ENCODE results near the gene IRAK1BP1.

DNA sequence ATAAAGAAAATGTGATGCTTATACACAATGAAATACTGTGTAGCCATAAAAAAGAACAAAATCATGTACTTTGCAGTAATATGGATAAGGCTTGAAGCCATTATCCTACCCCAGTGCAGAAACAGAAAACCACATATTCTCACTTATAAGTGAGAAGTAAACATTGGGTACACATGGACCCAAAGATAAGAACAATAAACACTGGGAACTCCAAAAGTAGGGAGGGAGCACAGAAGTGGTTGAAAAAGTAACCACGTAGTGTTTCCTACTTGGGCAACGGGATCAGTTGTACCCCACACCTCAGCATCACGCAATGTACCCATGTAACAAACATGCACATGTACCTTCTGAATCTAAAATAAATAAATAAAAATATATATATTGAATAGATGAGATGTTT is 8.2 kb downstream of the IRAK1BP1 start:
- TF ChIP-seq, protein P1, sequence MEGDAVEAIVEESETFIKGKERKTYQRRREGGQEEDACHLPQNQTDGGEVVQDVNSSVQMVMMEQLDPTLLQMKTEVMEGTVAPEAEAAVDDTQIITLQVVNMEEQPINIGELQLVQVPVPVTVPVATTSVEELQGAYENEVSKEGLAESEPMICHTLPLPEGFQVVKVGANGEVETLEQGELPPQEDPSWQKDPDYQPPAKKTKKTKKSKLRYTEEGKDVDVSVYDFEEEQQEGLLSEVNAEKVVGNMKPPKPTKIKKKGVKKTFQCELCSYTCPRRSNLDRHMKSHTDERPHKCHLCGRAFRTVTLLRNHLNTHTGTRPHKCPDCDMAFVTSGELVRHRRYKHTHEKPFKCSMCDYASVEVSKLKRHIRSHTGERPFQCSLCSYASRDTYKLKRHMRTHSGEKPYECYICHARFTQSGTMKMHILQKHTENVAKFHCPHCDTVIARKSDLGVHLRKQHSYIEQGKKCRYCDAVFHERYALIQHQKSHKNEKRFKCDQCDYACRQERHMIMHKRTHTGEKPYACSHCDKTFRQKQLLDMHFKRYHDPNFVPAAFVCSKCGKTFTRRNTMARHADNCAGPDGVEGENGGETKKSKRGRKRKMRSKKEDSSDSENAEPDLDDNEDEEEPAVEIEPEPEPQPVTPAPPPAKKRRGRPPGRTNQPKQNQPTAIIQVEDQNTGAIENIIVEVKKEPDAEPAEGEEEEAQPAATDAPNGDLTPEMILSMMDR (IDR thresholded peaks at IDR 0.05 in 2 of 3, conservative IDR thresholded peaks at IDR 0.05 in 1 of 3; ENCODE audit: control insufficient read depth in 2 of 3, extremely low read depth in 1 of 3, insufficient read depth in 1 of 3, low read depth in 3 of 3, low read length in 3 of 3) = no peak
- TF ChIP-seq, protein P2, sequence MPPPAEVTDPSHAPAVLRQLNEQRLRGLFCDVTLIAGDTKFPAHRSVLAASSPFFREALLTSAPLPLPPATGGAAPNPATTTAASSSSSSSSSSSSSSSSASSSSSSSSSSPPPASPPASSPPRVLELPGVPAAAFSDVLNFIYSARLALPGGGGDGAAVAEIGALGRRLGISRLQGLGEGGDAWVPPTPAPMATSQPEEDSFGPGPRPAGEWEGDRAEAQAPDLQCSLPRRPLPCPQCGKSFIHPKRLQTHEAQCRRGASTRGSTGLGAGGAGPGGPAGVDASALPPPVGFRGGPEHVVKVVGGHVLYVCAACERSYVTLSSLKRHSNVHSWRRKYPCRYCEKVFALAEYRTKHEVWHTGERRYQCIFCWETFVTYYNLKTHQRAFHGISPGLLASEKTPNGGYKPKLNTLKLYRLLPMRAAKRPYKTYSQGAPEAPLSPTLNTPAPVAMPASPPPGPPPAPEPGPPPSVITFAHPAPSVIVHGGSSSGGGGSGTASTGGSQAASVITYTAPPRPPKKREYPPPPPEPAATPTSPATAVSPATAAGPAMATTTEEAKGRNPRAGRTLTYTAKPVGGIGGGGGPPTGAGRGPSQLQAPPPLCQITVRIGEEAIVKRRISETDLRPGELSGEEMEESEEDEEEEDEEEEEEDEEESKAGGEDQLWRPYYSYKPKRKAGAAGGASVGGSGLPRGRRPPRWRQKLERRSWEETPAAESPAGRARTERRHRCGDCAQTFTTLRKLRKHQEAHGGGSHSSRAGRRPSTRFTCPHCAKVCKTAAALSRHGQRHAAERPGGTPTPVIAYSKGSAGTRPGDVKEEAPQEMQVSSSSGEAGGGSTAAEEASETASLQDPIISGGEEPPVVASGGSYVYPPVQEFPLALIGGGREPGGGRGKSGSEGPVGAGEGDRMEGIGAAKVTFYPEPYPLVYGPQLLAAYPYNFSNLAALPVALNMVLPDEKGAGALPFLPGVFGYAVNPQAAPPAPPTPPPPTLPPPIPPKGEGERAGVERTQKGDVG (CRISPR knock-in tag; IDR thresholded peaks at IDR 0.05) = no peak
- TF ChIP-seq JUNB (IDR thresholded peaks at IDR 0.05) (no peak), IKZF1 (conservative IDR thresholded peaks at IDR 0.05) (no peak), POLR2A (IDR thresholded peaks at IDR 0.05; ENCODE audit: low read depth, low read length) (no peak), SP1 (IDR thresholded peaks at IDR 0.05; ENCODE audit: low read depth, low read length) (no peak)
- TF ChIP-seq, protein P3, sequence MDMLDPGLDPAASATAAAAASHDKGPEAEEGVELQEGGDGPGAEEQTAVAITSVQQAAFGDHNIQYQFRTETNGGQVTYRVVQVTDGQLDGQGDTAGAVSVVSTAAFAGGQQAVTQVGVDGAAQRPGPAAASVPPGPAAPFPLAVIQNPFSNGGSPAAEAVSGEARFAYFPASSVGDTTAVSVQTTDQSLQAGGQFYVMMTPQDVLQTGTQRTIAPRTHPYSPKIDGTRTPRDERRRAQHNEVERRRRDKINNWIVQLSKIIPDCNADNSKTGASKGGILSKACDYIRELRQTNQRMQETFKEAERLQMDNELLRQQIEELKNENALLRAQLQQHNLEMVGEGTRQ (IDR thresholded peaks at IDR 0.05; ENCODE audit: borderline replicate concordance, low read depth, low read length) = no peak
- TF ChIP-seq, protein P4, sequence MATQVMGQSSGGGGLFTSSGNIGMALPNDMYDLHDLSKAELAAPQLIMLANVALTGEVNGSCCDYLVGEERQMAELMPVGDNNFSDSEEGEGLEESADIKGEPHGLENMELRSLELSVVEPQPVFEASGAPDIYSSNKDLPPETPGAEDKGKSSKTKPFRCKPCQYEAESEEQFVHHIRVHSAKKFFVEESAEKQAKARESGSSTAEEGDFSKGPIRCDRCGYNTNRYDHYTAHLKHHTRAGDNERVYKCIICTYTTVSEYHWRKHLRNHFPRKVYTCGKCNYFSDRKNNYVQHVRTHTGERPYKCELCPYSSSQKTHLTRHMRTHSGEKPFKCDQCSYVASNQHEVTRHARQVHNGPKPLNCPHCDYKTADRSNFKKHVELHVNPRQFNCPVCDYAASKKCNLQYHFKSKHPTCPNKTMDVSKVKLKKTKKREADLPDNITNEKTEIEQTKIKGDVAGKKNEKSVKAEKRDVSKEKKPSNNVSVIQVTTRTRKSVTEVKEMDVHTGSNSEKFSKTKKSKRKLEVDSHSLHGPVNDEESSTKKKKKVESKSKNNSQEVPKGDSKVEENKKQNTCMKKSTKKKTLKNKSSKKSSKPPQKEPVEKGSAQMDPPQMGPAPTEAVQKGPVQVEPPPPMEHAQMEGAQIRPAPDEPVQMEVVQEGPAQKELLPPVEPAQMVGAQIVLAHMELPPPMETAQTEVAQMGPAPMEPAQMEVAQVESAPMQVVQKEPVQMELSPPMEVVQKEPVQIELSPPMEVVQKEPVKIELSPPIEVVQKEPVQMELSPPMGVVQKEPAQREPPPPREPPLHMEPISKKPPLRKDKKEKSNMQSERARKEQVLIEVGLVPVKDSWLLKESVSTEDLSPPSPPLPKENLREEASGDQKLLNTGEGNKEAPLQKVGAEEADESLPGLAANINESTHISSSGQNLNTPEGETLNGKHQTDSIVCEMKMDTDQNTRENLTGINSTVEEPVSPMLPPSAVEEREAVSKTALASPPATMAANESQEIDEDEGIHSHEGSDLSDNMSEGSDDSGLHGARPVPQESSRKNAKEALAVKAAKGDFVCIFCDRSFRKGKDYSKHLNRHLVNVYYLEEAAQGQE (IDR thresholded peaks at IDR 0.05; ENCODE audit: low read depth, low read length) = no peak
